GM19025 (cell line): Measurements from ENCODE around the gene RNU7-1.

ENCODE experiments used
- ATAC-seq: cut with Tn5 transposase; IDR thresholded peaks from one replicate; pipeline ENCODE4 v1.9.1; 2021; ENCODE audit warnings: mild to moderate bottlenecking, low read depth, moderate library complexity; ENCODE audit not compliant: unreplicated experiment

Gene RNU7-1

DNA sequence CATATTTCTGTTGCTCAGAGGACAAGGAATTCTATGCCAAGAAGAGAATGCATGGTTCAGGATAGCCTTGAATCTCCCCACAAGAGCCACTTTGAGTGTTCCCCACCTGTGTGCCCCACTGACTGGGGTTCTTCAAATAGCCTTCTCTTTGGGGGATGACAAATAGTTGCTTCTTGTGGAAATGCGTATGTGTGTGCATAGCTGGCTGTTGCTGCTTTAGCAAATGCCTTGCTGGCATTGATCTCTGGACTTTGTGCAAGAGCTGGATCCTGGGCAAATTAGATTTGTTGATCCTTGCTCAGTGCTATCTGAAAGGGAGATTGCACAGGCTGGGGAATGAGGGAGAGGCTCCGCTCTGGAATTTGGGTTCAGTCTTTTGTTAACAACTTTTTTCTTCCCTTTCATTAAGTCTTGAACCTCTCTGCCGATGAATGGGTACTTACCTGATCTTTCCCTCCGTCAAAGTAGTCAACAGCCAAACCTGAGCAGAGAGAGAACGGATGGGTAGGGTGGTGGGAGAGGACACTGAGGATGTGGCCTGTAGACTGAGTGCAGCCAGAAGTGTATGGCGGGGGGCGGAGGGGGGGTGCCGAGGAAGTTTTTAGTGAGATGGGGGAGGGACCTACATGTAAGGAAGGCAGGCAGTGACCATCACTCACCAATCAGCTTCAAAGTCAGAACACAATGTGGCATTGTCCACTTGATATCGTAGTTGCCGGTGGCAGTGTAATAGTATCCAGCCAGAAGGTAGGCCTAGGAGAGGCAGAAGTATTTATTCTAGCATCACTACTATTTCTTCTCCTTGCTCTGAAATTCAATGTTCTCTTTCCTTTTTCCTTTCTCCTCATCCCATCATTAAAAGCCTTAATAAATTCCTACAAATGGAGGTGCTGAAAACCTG is 37.8 kb downstream of the RNU7-1 start:
- ATAC-seq, result no peak

DNA sequence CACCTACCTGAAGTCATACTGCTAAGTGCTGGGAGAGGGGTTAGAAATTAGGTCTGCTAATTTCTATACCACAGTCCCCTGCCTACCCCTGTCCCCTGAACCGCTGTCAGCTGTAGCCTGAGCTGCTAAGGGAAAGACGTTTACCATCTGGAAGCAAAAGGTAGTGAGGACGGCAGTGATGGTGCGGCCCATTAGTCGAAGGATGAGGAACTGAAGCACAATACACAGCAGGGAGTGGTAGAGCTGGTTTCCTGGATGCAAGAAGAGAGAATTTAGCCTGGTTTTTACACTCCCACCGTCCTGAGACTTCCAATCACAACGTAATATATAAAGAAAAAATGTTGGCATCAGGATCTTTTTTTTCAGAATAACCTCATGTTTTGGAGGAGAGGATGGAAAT is 38.9 kb downstream of the RNU7-1 start:
- no peak for ATAC-seq

DNA sequence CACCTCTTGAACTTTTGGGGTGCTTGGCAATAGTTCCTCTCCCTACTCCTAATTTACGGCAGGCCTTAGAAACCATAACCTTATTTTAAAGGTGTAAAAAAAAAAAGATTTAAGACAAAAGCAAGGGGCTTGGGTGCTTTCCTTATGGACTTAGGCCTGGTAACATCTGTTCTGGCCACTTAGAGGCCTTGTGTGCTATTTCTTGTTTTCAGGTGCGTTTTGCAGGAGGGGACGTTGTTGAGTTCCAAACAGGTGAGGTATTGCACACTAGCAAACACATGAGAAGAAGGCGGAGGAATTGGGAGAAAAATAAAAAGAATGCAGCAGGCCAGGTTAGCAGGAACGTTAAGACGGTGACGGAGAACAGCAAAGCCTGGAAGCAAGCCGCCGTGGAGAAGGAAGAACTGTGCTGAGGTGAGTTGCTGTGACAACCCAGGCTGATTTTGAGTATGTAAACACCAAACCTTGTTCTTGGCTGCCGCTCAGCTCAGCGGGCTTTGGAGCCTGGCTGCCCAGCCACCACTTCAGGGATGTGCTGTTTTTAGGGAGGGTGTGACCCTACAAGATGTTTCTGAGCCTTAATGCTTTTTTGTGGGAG is 44.4 kb downstream of the RNU7-1 start:
- ATAC-seq, result no peak
